Measurements from ENCODE around the gene M1AP. TPM values are rescaled to one million over a fixed set of nuclear protein-coding genes. Genes with fewer than 3 reads are reported as not detected.

Gene M1AP
- polyA plus RNA-seq, 3 donors, result 1.00 to 4.6 (median 1.8) TPM

DNA sequence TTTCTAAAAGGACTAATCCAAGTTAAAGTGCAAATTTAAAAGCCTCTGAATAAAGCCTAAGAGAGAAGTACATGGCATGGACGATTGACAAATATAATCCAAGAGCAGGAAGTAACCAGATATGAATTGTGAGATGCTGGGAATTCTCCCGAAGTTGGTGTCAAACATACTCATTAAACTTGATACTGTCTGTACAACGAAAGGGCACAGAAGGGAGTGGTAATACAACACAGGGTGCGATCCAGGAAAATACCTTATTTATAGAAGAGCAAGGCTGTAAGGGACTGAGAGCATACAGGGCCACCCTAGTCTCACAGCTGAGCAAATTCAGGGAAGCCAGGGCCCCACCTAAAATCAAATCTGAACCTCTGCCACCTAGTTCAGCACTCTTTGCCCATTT lies 47.5 kb upstream of the M1AP start:
- Mint-ChIP-seq H3K36me3 (no peaks in the 10 kb centered on the region), H3K4me3 (no peak overlapping the region), H3K27me3 (ENCODE audit: low read depth in 3 of 3) (peaks cover 0 to 4% (median 0%) of the 10 kb centered on the region in 3 donors), H3K27ac (no peak overlapping the region), H3K4me1 (peaks cover 21% of the 10 kb centered on the region), H3K9me3 (no peaks in the 10 kb centered on the region)
- intact Hi-C loops (cut with micrococcal nuclease), result loop anchor here in 1 of 2 donors (10.0 kb wide), 1 partner anchor 939 kb away; no protein-coding TSS in a partner anchor
- TF ChIP-seq, protein P1, sequence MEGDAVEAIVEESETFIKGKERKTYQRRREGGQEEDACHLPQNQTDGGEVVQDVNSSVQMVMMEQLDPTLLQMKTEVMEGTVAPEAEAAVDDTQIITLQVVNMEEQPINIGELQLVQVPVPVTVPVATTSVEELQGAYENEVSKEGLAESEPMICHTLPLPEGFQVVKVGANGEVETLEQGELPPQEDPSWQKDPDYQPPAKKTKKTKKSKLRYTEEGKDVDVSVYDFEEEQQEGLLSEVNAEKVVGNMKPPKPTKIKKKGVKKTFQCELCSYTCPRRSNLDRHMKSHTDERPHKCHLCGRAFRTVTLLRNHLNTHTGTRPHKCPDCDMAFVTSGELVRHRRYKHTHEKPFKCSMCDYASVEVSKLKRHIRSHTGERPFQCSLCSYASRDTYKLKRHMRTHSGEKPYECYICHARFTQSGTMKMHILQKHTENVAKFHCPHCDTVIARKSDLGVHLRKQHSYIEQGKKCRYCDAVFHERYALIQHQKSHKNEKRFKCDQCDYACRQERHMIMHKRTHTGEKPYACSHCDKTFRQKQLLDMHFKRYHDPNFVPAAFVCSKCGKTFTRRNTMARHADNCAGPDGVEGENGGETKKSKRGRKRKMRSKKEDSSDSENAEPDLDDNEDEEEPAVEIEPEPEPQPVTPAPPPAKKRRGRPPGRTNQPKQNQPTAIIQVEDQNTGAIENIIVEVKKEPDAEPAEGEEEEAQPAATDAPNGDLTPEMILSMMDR (IDR thresholded peaks at IDR 0.05), result no peak
- DNase-seq, result no peak
- Histone ChIP-seq H3K4me2 (replicated peaks; ENCODE audit: extremely low read depth, low read length, poor library complexity, severe bottlenecking) (no peak overlapping the region), H3K36me3 (replicated peaks in 1 of 2; ENCODE audit: control insufficient read depth in 1 of 2, insufficient read depth in 2 of 2, low read length in 2 of 2) (no peaks in the 10 kb centered on the region), H3K9ac (ENCODE audit: insufficient read depth, low read length, poor library complexity, severe bottlenecking) (no peak overlapping the region), H3K79me2 (ENCODE audit: insufficient read depth, low read length) (no peaks in the 10 kb centered on the region), H4K20me1 (ENCODE audit: insufficient read depth, low read length) (no peaks in the 10 kb centered on the region), H3K27me3 (ENCODE audit: control insufficient read depth in 2 of 2, insufficient read depth in 2 of 2, low read length in 2 of 2) (no peaks in the 10 kb centered on the region), H3K4me1 (ENCODE audit: control insufficient read depth in 1 of 2, insufficient read depth in 2 of 2, low read length in 2 of 2) (peaks cover 23 to 24% of the 10 kb centered on the region in 2 donors), H3K9me3 (replicated peaks in 1 of 2; ENCODE audit: control insufficient read depth in 1 of 2, insufficient read depth in 1 of 2, low read length in 2 of 2) (no peaks in the 10 kb centered on the region), H3K27ac (ENCODE audit: low read depth in 1 of 2, low read length in 2 of 2) (no peak overlapping the region), H3K4me3 (replicated peaks in 1 of 3; ENCODE audit: low read depth in 2 of 3, low read length in 3 of 3) (no peak overlapping the region), H2AFZ (ENCODE audit: insufficient read depth, low read depth, low read length, poor library complexity, severe bottlenecking) (no peak overlapping the region)
- WGBS (ENCODE audit: insufficient coverage), result 100% methylated on average over 1 of the region's 4 CpGs

DNA sequence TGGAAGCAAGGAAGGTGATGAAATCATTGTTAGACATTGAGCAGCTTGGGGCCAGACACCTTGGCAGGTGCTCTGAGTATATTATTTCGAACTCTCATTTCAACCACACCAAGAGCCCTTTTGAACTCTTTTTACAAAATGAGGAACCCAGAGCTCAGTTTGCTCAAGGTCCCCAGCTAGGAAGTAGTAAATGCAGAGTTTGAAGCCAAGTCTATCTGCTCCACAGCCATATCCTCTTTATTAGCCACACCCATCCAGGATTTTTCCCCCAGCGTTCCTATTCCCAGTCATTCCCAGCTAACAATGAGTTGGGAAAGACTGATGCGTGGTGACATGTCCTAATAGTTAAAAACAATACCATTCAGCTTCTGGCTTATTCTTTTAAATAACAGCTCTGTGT lies 46.2 kb upstream of the M1AP start:
- WGBS (ENCODE audit: insufficient coverage), result no CpG with 5 or more reads among the region's 3 CpGs
- Mint-ChIP-seq H3K4me3 (peak overlapping the region in 1 of 2 donors; percentile 57), H3K36me3 (no peaks in the 10 kb centered on the region), H3K4me1 (peaks cover 16% of the 10 kb centered on the region), H3K27ac (peak overlapping the region in 3 of 7 donors; percentile 20 to 51 (median 30)), H3K9me3 (no peaks in the 10 kb centered on the region), H3K27me3 (ENCODE audit: low read depth in 3 of 3) (peaks cover 0 to 5% (median 0%) of the 10 kb centered on the region in 3 donors)
- Histone ChIP-seq H3K4me1 (ENCODE audit: control insufficient read depth in 1 of 2, insufficient read depth in 2 of 2, low read length in 2 of 2) (peaks cover 18 to 19% of the 10 kb centered on the region in 2 donors), H3K4me2 (replicated peaks; ENCODE audit: extremely low read depth, low read length, poor library complexity, severe bottlenecking) (peak overlapping the region; percentile 18), H3K9me3 (replicated peaks in 1 of 2; ENCODE audit: control insufficient read depth in 1 of 2, insufficient read depth in 1 of 2, low read length in 2 of 2) (no peaks in the 10 kb centered on the region), H4K20me1 (ENCODE audit: insufficient read depth, low read length) (no peaks in the 10 kb centered on the region), H3K36me3 (replicated peaks in 1 of 2; ENCODE audit: control insufficient read depth in 1 of 2, insufficient read depth in 2 of 2, low read length in 2 of 2) (no peaks in the 10 kb centered on the region), H3K27me3 (ENCODE audit: control insufficient read depth in 2 of 2, insufficient read depth in 2 of 2, low read length in 2 of 2) (peaks cover 2 to 5% of the 10 kb centered on the region in 2 donors), H3K9ac (ENCODE audit: insufficient read depth, low read length, poor library complexity, severe bottlenecking) (no peak overlapping the region), H3K79me2 (ENCODE audit: insufficient read depth, low read length) (no peaks in the 10 kb centered on the region), H3K27ac (ENCODE audit: low read depth in 1 of 2, low read length in 2 of 2) (peak overlapping the region in 1 of 2 donors; percentile 53), H2AFZ (ENCODE audit: insufficient read depth, low read depth, low read length, poor library complexity, severe bottlenecking) (no peak overlapping the region), H3K4me3 (replicated peaks in 1 of 3; ENCODE audit: low read depth in 2 of 3, low read length in 3 of 3) (peak overlapping the region in 1 of 3 experiments; percentile 9)
- TF ChIP-seq, protein P1 (IDR thresholded peaks at IDR 0.05), result no peak
- intact Hi-C loops (cut with micrococcal nuclease), result loop anchor here (5.0 to 10.0 kb wide), 2 partner anchors 183 to 941 kb away; no protein-coding TSS in a partner anchor
- peak; percentile 21 to 37 (median 21) for DNase-seq

Data from CD14-positive monocyte (primary cell).